Right forelimb (tissue), 1 donor: ENCODE results near the gene REV3L.
A peak's percentile ranks its signal among the peaks of the same experiment; 100 is the strongest.
"Not testable (repeated sequence)": the region's sequence is repeated elsewhere in the genome, so short reads cannot be mapped to it uniquely, and the experiment has no call there.

Experiments
- DNase-seq: peaks from one replicate; pipeline ENCODE4 v3.0.0-alpha.2; 2018

REV3L gene

GRCh38 chr6:111490067-111490466 lies 7.0 kb upstream of the REV3L start:
- DNase-seq: no peak

- no peak for DNase-seq
Measured at GRCh38 chr6:111487661-111488060, 4.6 kb upstream of the REV3L start.

- DNase-seq: no peak
Measured at GRCh38 chr6:111486921-111487320, 3.9 kb upstream of the REV3L start.

GRCh38 chr6:111486475-111486874 lies 3.5 kb upstream of the REV3L start:
- no peak for DNase-seq

- no peak for DNase-seq
Measured at GRCh38 chr6:111485342-111485741, 2.3 kb upstream of the REV3L start.

- no peak for DNase-seq
Measured at GRCh38 chr6:111484633-111484930, 1.6 kb upstream of the REV3L start.

- DNase-seq: peak; percentile 93
Measured at GRCh38 chr6:111483736-111484632, 966 bp upstream of the REV3L start.

- DNase-seq: peak; percentile 75
Measured at GRCh38 chr6:111482188-111482958, 645 bp downstream of the REV3L start.

GRCh38 chr6:111481836-111482187 lies 1.2 kb downstream of the REV3L start:
- no peak for DNase-seq

GRCh38 chr6:111480988-111481822 lies 1.8 kb downstream of the REV3L start:
- DNase-seq: no peak

- no peak for DNase-seq
Measured at GRCh38 chr6:111478749-111479148, 4.3 kb downstream of the REV3L start.

GRCh38 chr6:111478064-111478476 lies 4.9 kb downstream of the REV3L start:
- DNase-seq: no peak

GRCh38 chr6:111477481-111477938 lies 5.5 kb downstream of the REV3L start:
- DNase-seq: no peak

- not testable (repeated sequence) for DNase-seq
Measured at GRCh38 chr6:111476061-111476460, 7.0 kb downstream of the REV3L start.

GRCh38 chr6:111474771-111475170 lies 8.2 kb downstream of the REV3L start:
- DNase-seq: no peak

- no peak for DNase-seq
Measured at GRCh38 chr6:111474106-111474505, 8.9 kb downstream of the REV3L start.

GRCh38 chr6:111472933-111473435 lies 10.0 kb downstream of the REV3L start:
- no peak for DNase-seq

GRCh38 chr6:111471958-111472357 lies 11.1 kb downstream of the REV3L start:
- no peak for DNase-seq

GRCh38 chr6:111471533-111471932 lies 11.5 kb downstream of the REV3L start:
- no peak for DNase-seq

GRCh38 chr6:111470991-111471390 lies 12.0 kb downstream of the REV3L start:
- no peak for DNase-seq

GRCh38 chr6:111469543-111469942 lies 13.5 kb downstream of the REV3L start:
- DNase-seq: no peak

GRCh38 chr6:111468329-111469012 lies 14.5 kb downstream of the REV3L start:
- no peak for DNase-seq
